ENCODE results near the gene UBB. TPM values are rescaled to one million over a fixed set of nuclear protein-coding genes. Genes with fewer than 3 reads are reported as not detected.

The UBB gene
- total RNA-seq, 1 donor from 2014 or later: 820 TPM

- no peak for TF ChIP-seq CTCF (IDR thresholded peaks at IDR 0.05; ENCODE audit: insufficient read depth, low read length, poor library complexity, severe bottlenecking)
- Histone ChIP-seq H3K27me3 (ENCODE audit: control insufficient read depth, insufficient read depth, low read length) (no peaks in the 10 kb centered on the region), H3K36me3 (ENCODE audit: control insufficient read depth, insufficient read depth, low read length) (peaks cover 1% of the 10 kb centered on the region), H3K4me3 (ENCODE audit: low read depth, low read length) (no peak overlapping the region)
- no peak for DNase-seq (ENCODE audit: low read depth)
These were observed 2.1 kb upstream of the UBB start for GRCh38 chr17:16378636-16379282.

DNA sequence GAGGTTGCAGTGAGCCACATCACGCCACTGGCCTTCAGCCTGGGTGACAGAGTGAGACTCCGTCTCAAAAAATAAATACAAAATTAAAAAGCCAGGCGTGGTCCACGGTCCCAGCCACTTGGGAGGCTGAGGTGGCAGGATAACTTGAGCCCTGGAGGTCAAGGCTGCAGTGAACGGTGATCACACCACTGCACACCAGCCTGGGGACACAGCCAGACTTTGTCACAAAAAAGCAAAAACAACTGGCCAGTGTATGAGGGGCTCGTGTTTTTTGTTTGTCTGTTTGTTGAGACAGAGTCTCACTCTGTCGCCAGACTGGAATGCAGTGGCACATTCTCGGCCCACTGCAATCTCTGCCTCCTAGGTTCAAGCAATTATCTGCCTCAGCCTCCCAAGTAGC lies 1.2 kb upstream of the UBB start:
- no peak for DNase-seq (ENCODE audit: low read depth)
- no peak for TF ChIP-seq CTCF (IDR thresholded peaks at IDR 0.05; ENCODE audit: insufficient read depth, low read length, poor library complexity, severe bottlenecking)
- Histone ChIP-seq H3K4me3 (ENCODE audit: low read depth, low read length) (no peak overlapping the region), H3K27me3 (ENCODE audit: control insufficient read depth, insufficient read depth, low read length) (no peaks in the 10 kb centered on the region), H3K36me3 (ENCODE audit: control insufficient read depth, insufficient read depth, low read length) (peaks cover 1% of the 10 kb centered on the region)

- Histone ChIP-seq H3K4me3 (ENCODE audit: low read depth, low read length) (peak overlapping the region; percentile 84), H3K27me3 (ENCODE audit: control insufficient read depth, insufficient read depth, low read length) (no peaks in the 10 kb centered on the region), H3K36me3 (ENCODE audit: control insufficient read depth, insufficient read depth, low read length) (peaks cover 1% of the 10 kb centered on the region)
- DNase-seq (ENCODE audit: low read depth): no peak
- no peak for TF ChIP-seq CTCF (IDR thresholded peaks at IDR 0.05; ENCODE audit: insufficient read depth, low read length, poor library complexity, severe bottlenecking)
These were observed 567 bp downstream of the UBB start for GRCh38 chr17:16381496-16381820.

DNA sequence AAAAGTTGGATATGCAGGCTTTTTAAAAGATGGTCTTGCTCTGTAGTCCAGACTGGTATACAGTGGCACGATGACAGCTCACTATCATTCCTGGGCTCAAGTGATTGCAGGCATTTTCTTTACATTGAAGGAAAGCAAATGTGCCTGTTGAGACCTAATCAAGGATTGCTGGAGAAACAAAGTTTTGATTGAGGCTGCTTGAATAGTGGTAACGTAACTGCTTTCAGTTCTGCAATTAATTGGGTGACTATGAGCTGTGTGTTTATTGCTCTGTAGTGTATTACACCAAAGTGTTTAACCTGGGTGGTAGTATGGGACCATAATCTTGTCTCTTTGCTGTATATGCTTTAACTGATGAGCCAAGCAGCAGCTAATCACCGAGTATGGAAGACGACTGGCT lies 2.3 kb downstream of the UBB start:
- Histone ChIP-seq H3K27me3 (ENCODE audit: control insufficient read depth, insufficient read depth, low read length) (no peaks in the 10 kb centered on the region), H3K36me3 (ENCODE audit: control insufficient read depth, insufficient read depth, low read length) (peaks cover 1% of the 10 kb centered on the region), H3K4me3 (ENCODE audit: low read depth, low read length) (no peak overlapping the region)
- no peak for DNase-seq (ENCODE audit: low read depth)
- TF ChIP-seq CTCF (IDR thresholded peaks at IDR 0.05; ENCODE audit: insufficient read depth, low read length, poor library complexity, severe bottlenecking): no peak

GRCh38 chr17:16383772-16384287 lies 2.9 kb downstream of the UBB start:
- no peak overlapping the region for H3K4me3 ChIP-seq (ENCODE audit: low read depth, low read length)
- DNase-seq (ENCODE audit: low read depth): no peak

More at GRCh38 chr17:16383772-16384287, 2.9 kb downstream of the UBB start:
- H3K27me3 ChIP-seq (ENCODE audit: control insufficient read depth, insufficient read depth, low read length): no peaks in the 10 kb centered on the region
- H3K36me3 ChIP-seq (ENCODE audit: control insufficient read depth, insufficient read depth, low read length): peaks cover 1% of the 10 kb centered on the region
- TF ChIP-seq CTCF (IDR thresholded peaks at IDR 0.05; ENCODE audit: insufficient read depth, low read length, poor library complexity, severe bottlenecking): no peak
